ENCODE results near the gene A1BG.
A peak's percentile ranks its signal among the peaks of the same experiment; 100 is the strongest.

Gene A1BG

GRCh38 chr19:58398087-58398486 lies 44.8 kb upstream of the A1BG start:
- H3K27ac ChIP-seq: no peak overlapping the region
- no peak for TF ChIP-seq CTCF (conservative IDR thresholded peaks at IDR 0.05)

- TF ChIP-seq CTCF (conservative IDR thresholded peaks at IDR 0.05): no peak
- no peak overlapping the region for H3K27ac ChIP-seq
Measured at GRCh38 chr19:58397533-58398037, 44.3 kb upstream of the A1BG start.

GRCh38 chr19:58396691-58397532 lies 43.6 kb upstream of the A1BG start:
- TF ChIP-seq CTCF (conservative IDR thresholded peaks at IDR 0.05): no peak
- no peak overlapping the region for H3K27ac ChIP-seq

- TF ChIP-seq CTCF (conservative IDR thresholded peaks at IDR 0.05): no peak
- H3K27ac ChIP-seq: peak overlapping the region; percentile 28
Measured at GRCh38 chr19:58395979-58396627, 42.8 kb upstream of the A1BG start.

GRCh38 chr19:58395220-58395978 lies 42.1 kb upstream of the A1BG start, which contains the start of gene RNF225:
TSS of gene RNF225 (plus strand) at chr19:58395656. CDS start at chr19:58396090, 434 bp downstream.
- TF ChIP-seq CTCF (conservative IDR thresholded peaks at IDR 0.05): no peak
- peak within 1 kb of the TSS; percentile 28 for H3K27ac ChIP-seq

- H3K27ac ChIP-seq: peak overlapping the region; percentile 28; the same call in 1 of the 2 replicates
- TF ChIP-seq CTCF (conservative IDR thresholded peaks at IDR 0.05): no peak
Measured at GRCh38 chr19:58394821-58395219, 41.5 kb upstream of the A1BG start.

- no peak for TF ChIP-seq CTCF (conservative IDR thresholded peaks at IDR 0.05)
- H3K27ac ChIP-seq: no peak overlapping the region; the same call in 1 of the 2 replicates
Measured at GRCh38 chr19:58393725-58394033, 40.4 kb upstream of the A1BG start.
